ENCODE data around the gene TSSC4.

TSSC4 gene

GRCh38 chr11:2402106-2402505 lies 1.6 kb downstream of the TSSC4 start:
- no peak for DNase-seq

DNA sequence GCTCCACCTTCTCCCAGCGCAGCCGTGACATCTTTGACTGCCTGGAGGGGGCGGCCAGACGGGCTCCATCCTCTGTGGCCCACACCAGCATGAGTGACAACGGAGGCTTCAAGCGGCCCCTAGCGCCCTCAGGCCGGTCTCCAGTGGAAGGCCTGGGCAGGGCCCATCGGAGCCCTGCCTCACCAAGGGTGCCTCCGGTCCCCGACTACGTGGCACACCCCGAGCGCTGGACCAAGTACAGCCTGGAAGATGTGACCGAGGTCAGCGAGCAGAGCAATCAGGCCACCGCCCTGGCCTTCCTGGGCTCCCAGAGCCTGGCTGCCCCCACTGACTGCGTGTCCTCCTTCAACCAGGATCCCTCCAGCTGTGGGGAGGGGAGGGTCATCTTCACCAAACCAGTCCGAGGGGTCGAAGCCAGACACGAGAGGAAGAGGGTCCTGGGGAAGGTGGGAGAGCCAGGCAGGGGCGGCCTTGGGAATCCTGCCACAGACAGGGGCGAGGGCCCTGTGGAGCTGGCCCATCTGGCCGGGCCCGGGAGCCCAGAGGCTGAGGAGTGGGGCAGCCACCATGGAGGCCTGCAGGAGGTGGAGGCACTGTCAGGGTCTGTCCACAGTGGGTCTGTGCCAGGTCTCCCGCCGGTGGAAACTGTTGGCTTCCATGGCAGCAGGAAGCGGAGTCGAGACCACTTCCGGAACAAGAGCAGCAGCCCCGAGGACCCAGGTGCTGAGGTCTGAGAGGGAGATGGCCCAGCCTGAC lies 2.5 kb downstream of the TSSC4 start:
- DNase-seq = no peak

- DNase-seq = no peak
Measured at GRCh38 chr11:2404735-2405196, 4.2 kb downstream of the TSSC4 start.

DNA sequence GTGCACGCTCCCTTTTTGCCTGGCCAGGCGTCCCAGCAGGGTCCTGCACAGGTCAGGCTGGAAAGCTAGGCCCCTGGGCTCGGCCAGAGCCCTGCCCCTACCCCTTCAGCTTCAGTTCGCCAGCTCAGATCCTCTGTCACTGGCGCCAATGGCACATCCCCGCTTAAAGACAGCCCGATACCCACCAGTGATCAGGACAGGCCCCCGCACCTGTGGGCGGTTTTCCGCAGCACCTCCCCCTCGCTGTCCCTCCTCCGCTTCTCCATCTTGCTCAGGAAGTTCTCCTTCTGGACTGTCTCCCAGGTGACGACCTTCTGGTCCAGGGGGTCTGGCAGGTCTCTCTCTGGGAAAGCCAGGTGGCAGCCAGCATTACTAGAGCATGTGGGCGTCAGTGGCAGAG lies 5.9 kb downstream of the TSSC4 start:
- DNase-seq = no peak

DNA sequence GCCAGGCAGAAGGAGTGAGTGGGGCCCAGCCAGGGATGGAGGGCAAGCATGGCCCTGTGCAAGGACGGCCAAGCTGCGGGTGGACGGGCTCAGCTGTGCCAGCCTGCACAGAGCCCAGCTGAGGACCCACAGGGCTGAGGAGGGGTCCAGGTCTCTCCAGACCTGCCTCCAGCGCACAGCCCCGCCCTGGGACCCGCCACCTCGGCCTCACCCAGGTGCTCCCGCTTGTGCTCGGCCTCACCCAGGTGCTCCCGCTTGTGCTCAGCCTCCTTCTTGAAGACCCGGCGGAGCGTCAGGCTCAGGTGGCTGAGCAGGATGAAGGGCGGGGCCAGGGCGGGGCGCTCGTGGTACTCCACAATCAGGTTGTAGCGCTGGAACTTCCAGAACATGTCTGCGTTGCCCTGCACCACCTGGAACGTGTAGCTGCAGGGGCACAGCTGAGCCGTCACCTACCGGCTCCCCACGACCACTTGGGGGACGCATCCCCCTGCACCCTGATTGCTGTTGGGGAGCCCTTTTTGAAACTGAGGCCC lies 6.4 kb downstream of the TSSC4 start:
- no peak for DNase-seq

- DNase-seq = no peak
Measured at GRCh38 chr11:2408671-2409070, 8.1 kb downstream of the TSSC4 start.

GRCh38 chr11:2409126-2409525 lies 8.6 kb downstream of the TSSC4 start:
- no peak for DNase-seq

DNA sequence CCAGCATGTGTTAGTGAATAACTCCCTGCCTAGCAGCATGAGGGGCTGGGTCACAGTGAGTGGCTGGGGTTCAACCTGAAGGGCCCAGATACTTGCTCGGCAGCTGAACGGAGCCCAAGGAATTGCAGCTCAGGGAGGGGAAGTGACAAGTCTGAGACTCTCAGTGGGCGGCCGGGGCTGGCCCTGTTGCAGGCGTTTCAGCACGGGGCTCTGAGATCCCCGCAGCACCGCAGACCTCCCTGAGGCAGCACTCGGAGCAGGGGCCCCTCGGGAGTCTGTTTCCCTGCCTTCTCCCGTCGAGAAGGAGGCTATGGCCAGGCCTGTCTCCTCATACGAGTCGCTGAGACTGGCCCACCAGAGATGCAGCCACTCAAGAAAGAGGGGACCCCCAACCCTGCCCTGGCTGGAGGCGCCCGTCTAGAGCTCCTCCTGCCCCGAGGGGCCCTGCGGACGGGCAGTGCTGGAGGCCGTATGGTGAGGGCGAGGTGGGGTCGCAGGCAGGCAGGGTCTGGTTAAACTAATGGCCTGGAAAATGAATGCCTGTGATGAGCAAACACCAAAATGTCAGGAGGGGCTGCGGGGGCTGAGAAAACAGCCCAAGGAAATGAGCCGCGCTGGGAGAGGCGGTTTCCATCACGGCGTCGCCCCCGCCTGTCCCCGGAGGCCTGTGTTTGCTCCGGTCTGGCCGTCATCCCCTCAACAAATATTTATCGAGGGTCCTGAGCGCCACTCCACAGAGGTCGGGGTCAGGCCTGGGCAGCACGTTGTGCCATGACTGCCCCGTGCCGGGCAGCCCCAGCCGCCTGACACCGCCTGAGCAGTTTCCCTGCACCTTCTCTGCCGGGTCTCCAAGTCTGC lies 9.3 kb downstream of the TSSC4 start:
- no peak for DNase-seq

DNA sequence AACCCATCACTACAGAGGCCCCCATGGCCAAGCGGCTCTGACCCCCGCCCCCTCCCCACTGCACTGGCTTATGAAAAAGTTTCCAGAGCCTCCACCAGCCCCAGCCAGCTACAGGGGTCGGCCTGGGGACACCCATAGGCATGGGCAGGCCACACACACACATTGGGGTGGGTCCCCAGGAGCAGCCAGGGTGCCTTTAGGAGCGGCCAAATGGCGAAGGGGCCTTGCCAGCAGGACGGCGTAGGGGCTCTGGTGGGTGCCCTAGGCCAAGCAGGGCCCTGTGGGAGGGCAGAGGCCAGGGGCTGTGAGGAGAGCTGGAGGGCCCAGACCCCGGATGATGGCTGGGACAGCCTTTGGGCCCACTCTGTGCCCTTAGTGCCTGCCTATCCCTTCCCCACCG lies 10.1 kb downstream of the TSSC4 start:
- no peak for DNase-seq

GRCh38 chr11:2411446-2412305 lies 11.1 kb downstream of the TSSC4 start:
- DNase-seq = no peak

GRCh38 chr11:2412323-2412722 lies 11.8 kb downstream of the TSSC4 start:
- no peak for DNase-seq

DNA sequence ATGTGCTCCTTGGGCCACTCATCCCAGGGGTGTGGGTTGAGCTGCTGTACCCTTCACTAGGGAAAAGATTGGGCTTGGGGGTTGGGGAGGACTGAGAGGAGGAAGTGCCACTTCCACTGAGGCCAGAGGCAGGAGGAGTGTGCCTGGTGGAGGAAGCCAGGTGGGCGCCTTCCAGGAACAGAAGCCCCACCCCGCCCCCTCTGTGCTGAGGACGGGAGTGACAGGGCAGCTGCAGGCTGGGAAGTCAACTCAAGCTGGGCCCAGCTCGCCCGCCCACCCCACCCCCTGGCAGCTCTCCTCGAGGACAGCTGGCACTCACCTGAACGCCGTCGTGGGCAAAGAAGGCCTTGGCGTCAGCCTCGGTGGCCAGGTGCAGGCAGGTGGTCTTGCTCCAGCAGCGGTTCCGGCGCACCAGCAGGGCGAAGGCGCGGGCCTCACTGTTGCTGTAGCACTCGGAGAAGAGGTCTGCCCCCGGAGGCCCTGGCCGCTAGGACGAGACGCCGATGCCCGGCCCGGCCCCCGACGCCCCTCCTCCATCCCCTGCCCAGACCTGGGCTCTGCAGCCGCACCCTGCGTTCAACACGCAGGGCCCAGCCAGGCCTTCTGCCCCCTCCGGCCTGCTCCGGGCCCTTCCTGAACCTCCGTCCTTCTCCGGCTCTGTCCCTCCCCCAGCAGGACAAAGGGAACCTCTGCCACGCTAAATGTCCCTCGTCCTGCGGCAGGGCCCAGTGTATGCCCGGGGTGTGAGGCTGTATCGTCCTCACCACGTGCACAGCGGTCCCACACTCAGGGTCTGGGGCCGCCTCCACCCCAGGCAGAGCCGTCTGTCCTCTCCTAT lies 13.4 kb downstream of the TSSC4 start:
- DNase-seq = no peak

DNA sequence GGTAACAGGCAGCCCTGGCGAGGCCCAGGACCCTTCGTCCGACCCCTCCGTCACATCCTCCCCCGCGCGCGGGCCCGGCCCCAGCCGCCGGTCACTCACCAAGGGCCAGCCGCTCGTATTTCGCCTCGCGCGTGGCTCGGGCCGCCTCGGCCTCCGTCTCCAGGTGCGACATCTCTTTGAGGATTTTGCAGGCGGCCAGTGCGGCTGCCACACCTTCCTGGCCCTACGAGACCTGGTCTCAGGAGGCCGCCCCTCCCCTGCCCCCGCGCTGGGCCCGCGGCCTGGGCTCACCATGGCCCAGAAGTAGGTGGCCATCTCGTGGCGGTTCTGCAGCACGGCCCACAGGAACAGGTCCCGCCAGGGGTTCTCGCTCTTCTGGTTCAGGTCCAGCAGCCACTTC lies 14.1 kb downstream of the TSSC4 start:
- DNase-seq = no peak

DNA sequence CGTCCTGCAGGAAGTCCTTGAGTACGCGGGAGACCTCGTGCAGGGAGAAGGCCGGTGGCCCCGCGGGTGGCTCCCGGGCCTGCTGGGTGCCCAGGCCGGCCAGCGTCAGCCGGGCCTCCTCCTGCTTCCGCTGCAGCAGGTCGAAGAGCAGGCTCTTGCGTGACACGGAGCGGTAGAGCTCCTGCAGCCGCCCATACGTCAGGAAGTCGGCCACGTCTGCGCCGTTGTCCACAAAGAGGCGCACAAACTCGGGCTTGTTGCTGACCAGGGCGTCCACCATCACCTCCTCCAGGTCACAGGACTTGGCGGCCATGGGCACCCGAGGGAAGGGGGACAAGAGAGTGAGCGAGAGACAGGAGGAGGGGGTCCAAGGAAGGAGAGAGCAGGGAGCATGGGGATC lies 14.6 kb downstream of the TSSC4 start:
- no peak for DNase-seq

DNA sequence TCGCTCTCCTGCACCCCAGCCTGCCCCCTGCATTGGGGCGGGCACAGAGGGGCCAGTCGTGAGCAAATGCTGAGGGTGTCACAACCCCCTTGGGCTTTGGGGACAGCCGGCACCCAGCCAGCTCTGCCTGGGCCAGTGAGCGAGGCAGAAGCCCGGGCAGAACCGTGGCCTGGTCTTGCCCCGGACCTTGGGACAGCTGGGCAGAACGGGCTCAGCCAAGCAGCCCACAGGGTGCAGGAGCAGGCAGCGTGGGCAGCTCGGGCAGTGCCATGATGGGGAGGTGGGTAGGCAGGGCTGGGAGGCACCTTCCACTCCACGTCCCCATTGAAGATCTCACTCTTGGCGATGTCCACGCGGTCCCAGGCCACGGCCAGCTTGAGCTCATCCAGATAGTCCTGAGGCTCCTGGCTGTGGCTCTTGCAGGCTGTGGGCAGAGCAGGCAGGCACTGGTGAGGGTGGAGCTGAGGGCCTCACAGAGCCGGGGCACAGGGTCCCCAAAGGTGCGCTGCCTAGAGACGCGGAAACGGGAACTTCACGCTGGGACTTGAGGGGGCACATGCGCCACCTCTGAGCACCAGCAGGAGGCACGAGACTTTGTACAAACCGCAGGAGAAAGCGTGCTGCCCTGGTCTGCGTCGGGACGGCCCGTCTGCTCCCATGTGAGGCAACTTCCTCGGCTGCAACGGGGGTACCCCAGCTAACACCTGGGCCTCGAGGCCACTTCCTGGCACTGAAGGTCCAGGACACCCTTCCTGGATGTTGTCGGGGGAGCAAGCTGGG lies 15.2 kb downstream of the TSSC4 start:
- DNase-seq = no peak

- DNase-seq = no peak
Measured at GRCh38 chr11:2416765-2417164, 16.2 kb downstream of the TSSC4 start.

- DNase-seq = no peak
Measured at GRCh38 chr11:2417856-2418692, 17.5 kb downstream of the TSSC4 start.

GRCh38 chr11:2418693-2419360 lies 18.3 kb downstream of the TSSC4 start:
- no peak for DNase-seq
